Kidney epithelial cell (primary cell): ENCODE data around the gene ALDOB. TPM values are rescaled to one million over a fixed set of nuclear protein-coding genes. Genes with fewer than 3 reads are reported as not detected.

ENCODE experiments used
- DNase-seq: peaks from one replicate; pipeline ENCODE4 v3.0.0-alpha.2; 2010; ENCODE audit warnings: low read depth
- H3K27me3 ChIP-seq: 2 replicates; pipeline ENCODE4 v1.6.0; 2011; ENCODE audit warnings: low read length; ENCODE audit not compliant: control insufficient read depth, insufficient read depth
- H3K36me3 ChIP-seq: 2 replicates; pipeline ENCODE4 v1.5.1; 2011; ENCODE audit warnings: low read length; ENCODE audit not compliant: control insufficient read depth, insufficient read depth
- H3K4me3 ChIP-seq: 2 replicates; pipeline ENCODE4 v1.5.1; 2011; ENCODE audit warnings: low read depth, mild to moderate bottlenecking, control low read depth, low read length
- total RNA-seq: library from RNA; depleted of rRNA; stranded (reverse); fragments of >200 nt; gene quantifications from 2 replicates; pipeline ENCODE4 v1.2.3, GENCODE V29; 2015
- TF ChIP-seq, protein P1 (sequence below): IDR thresholded peaks from 2 replicates; pipeline ENCODE4 v1.5.1; 2011; ENCODE audit warnings: mild to moderate bottlenecking, moderate library complexity, low read length, control low read depth, inconsistent platforms; ENCODE audit not compliant: insufficient read depth, poor library complexity, severe bottlenecking

Gene ALDOB
- total RNA-seq, 1 donor from 2014 or later = not detected

DNA sequence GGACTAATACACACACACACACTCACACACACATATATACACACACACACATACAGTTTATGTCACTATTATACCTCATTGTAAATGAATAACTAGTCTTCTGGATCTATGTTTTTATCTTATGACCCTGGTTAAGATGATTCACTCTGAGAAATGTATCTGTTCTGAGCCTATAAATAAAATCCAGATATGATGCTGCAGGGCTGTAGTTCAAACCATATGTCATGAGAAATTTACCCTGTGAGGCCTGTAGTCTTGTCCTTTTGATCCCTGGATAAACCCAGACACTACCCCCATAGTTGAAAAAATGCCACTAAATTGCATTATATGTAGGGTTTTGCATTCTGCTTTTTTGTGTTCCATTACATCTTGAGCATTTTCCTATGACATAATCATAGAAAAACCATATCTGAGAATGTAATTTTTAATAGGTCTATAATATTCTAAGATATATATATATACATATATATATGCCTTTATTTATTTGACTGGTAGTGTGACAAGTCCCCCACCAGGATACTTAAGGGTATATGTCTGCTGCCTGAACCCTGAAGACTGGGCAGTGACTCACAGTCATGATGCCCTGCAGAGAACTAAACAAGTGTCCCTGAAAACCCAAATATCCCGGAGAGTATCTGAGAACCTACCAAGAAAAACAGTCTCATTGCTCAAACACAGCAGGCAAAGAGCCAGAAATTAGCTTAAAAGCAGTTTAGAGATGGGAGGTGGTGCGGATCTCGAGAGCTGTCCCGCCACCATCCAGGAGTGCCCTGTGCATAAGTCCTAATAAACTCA is 18.4 kb upstream of the ALDOB start:
- no peak overlapping the region for H3K4me3 ChIP-seq
- H3K36me3 ChIP-seq = no peaks in the 10 kb centered on the region
- H3K27me3 ChIP-seq = no peaks in the 10 kb centered on the region
- DNase-seq = no peak
- TF ChIP-seq, protein P1, sequence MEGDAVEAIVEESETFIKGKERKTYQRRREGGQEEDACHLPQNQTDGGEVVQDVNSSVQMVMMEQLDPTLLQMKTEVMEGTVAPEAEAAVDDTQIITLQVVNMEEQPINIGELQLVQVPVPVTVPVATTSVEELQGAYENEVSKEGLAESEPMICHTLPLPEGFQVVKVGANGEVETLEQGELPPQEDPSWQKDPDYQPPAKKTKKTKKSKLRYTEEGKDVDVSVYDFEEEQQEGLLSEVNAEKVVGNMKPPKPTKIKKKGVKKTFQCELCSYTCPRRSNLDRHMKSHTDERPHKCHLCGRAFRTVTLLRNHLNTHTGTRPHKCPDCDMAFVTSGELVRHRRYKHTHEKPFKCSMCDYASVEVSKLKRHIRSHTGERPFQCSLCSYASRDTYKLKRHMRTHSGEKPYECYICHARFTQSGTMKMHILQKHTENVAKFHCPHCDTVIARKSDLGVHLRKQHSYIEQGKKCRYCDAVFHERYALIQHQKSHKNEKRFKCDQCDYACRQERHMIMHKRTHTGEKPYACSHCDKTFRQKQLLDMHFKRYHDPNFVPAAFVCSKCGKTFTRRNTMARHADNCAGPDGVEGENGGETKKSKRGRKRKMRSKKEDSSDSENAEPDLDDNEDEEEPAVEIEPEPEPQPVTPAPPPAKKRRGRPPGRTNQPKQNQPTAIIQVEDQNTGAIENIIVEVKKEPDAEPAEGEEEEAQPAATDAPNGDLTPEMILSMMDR = no peak

DNA sequence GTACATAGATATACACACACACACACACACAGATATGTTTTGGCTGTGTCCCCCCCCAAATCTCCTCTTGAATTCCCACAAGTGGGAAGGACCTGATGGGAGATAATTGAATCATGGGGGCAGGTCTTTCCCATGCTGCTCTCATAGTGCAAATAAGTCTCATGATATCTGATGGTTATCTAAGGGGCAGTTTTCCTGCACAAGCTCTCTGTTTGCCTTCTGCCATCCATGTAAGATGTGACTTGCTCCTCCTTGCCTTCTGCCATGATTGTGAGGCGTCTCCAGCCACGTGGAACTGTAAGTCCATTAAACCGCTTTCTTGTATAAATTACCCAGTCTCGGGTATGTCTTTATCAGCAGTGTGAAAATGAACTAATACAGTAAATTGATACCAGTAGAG is 15.9 kb upstream of the ALDOB start:
- TF ChIP-seq, protein P1 = no peak

DNA sequence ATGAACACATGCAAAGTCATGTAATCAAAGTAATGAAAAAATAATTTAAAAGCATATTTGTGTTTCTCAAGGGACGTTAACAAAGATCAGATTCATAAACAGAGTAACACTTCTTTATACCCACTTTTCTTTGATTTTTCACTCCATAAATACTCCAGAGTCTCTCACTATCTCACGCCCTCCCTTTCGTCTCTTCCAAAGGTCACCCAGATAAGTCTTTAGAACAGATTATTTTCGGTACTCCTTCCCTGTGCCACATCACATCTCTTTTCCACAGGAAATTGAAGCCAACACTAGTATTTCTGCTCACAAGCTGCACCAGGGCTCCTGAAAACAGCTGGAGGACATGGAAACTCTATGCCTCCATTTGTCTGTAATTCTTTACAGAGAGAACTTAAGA is 15.4 kb upstream of the ALDOB start:
- no peak for DNase-seq
- H3K27me3 ChIP-seq = no peaks in the 10 kb centered on the region
- TF ChIP-seq, protein P1 = no peak

More for the DNA sequence above, 15.9 kb upstream of the ALDOB start:
- DNase-seq = no peak
- Histone ChIP-seq H3K36me3 (no peaks in the 10 kb centered on the region), H3K27me3 (no peaks in the 10 kb centered on the region), H3K4me3 (no peak overlapping the region)

DNA sequence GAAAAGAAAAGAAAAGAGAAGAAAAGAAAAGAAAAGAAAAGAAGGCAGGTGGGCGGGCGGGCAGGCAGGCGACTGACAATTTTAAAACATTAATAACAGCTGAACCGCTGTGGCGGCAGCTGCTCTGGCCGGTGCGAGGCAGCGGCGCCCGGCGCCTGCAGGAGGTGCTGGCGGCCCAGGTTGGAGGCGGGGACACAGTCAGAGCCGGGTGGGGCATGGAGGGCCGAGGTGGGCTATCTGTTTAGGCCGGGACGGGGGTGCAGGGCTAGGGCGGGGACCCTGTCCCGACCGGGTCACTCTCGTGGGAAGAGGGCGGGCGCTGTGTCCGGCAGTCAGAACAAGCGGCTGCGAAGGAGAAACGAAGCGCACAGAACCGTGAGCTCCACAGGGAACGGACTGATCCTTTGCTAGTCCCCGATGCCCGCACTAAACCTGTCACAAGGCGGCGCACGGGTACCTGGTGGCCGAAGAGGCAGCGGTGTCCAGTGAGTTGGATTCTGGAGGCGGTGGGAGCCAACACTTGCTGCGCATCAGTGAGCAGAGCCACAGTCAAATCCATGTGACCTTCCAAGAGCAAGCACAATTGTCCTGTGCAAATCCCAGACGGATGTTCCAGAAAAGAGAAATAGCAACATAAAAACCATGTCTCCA is 13.6 kb upstream of the ALDOB start:
- H3K27me3 ChIP-seq = no peaks in the 10 kb centered on the region
- no peaks in the 10 kb centered on the region for H3K36me3 ChIP-seq
- TF ChIP-seq, protein P1 = peak; percentile 60
- DNase-seq = no peak
- peak overlapping the region; percentile 55 for H3K4me3 ChIP-seq

More for the DNA sequence above, 15.4 kb upstream of the ALDOB start:
- Histone ChIP-seq H3K36me3 (no peaks in the 10 kb centered on the region), H3K4me3 (no peak overlapping the region)

DNA sequence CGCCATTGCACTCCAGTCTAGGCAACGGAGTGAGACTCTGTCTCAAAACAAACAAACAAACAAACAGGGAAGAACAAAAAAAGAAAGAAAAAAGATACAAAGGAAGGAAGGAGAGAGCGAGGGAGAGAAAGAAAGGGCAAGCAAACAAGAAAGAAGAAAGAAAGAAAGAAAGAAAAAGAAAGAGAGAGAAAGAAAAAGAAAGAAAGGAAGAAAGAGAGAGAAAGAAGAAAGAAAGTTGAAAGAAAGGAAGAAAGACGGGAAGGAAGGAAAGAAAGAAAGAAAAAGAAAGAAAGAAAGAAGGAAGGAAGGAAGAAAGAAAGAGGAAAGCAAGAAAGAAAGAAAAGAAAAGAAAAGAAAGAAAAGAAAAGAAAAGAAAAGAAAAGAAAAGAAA is 13.1 kb upstream of the ALDOB start:
- Histone ChIP-seq H3K36me3 (no peaks in the 10 kb centered on the region), H3K4me3 (no peak overlapping the region), H3K27me3 (no peaks in the 10 kb centered on the region)
- TF ChIP-seq, protein P1 = no peak
- DNase-seq = no peak
